HG02759 (cell line): ENCODE results near the gene ARRB1.

Source experiments
- ATAC-seq: cut with Tn5 transposase; IDR thresholded peaks from one replicate; pipeline ENCODE4 v1.9.1; 2021; ENCODE audit warnings: mild to moderate bottlenecking, moderate library complexity; ENCODE audit not compliant: unreplicated experiment

ARRB1 gene

DNA sequence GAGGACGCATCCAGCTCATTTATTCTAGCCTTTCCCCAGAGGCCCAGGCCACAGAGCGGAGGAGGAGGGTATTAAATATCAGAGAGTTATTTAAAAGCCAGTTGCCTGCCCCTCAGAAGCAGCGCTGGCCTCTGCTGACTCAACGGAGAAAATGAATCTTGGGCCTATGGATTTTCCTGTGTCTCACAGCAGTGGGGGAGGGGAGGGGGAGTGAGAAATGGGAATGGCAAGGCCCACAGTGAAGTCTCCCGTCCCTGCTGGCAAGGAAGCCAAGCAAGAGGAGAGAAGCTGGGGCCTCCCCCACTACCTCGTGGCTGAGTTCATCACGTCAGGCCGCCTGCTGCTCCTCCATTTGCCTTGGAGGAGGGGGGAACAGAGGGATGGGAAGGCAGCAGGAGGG is 115.4 kb downstream of the ARRB1 start:
- ATAC-seq = no peak

DNA sequence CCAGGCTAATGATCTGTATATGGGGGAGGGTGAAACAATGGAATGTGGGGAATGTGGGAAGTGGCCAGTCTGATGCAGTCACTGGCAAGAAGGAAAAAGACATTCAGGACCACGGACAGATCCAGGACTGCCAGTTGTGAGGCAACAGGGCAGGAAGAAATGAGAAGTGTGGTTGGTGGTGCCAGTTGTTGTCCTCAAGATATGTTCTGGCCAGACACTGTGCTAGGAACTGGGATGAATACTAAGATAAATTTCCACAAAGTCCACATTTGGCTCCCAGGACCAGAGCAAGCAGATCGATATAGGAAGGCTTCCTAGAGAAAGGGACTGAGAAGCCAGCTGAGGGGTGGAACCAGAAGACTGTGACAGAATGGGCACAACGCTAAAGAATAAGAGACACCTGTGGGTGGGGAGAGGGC is 117.7 kb downstream of the ARRB1 start:
- no peak for ATAC-seq

DNA sequence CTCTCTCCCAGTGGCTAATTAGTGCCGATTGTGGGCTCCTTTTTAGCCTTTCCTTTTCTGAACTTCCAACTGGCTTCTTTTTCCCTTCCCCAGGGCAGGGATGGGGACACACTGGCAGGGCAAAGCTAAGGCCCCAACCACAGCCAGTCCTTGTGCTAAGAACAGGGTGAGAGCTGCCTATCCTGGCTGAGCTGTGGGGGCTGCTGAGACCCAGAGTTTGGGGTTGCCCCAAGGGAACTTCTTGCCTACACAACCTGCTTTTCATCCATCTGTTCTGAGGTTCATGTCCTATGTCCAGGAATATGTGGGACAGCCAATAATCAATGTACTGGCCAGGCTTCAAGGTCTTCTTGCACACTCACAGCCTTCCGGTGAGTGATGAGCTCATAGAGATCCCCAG is 120.8 kb downstream of the ARRB1 start:
- ATAC-seq = no peak

DNA sequence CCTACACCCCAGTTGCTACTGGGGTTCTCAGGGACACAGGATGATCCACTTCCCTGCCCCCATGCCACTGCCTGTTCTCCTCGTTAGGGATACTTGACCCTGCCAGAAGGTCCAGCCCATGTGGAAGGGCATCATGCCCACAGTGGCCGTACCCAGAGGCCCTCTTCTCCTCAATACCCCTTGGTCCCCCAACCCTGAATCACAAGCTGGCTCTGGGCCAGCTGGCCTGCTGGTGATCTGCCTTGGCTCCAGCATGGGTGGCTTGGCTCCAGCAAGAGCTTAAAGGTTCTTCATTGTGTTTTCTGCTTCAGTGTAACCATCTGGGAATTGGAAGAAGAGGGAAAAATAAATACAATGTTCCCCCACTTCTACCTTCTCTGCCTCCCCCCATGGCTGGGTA is 122.0 kb downstream of the ARRB1 start:
- ATAC-seq = no peak

DNA sequence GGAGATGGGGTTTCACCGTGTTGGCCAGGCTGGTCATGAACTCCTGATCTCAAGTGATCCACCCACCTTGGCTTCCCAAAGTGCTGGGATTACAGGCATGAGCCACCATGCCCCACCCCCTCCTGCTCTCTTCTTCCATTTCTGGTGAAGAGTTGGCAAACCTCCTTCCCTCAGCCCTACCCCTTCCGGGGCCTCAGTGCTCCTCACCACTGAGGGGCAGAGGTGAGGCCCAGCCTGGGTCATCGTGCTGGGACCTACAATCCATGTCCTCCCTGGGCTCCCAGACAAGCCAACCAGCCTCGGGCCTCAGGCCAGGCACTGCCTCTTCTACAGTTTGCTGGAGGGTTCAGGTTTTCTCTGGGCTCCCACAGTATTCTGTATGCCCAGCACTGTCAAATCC is 125.7 kb downstream of the ARRB1 start:
- ATAC-seq = no peak

DNA sequence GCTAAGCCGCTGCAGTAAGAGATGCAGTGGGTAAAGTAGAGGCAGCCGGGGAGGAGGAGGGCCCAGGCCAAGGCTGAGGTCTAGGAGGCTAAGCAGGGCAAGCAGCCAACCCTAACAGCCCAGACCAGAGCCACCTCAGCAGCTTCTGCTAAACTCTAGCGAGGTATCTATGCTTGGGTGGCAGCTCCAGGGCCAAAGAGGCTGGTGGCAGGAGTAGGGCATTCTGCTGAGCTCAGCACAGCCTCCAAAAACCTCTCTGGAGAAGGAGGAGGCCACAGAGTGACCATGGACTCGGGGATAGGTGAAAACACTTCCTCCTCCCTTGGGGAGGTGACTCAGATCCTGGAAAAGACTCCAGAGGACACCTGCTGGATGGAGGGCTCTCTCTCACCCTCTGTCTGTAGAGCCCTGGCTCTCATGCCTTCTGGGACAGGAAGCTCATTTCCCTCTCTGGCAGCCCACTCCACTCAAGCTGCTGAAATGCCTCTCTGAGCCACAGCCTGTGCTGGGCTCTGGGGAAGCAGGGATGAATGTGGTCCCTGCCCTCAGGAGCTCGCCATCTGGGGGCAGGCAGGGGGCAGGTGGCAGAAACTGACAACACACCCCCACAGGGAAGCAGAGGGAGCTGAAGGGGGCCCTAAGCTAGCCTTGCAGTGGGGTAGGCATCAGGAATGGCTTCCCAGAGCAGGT is 127.4 kb downstream of the ARRB1 start:
- no peak for ATAC-seq

DNA sequence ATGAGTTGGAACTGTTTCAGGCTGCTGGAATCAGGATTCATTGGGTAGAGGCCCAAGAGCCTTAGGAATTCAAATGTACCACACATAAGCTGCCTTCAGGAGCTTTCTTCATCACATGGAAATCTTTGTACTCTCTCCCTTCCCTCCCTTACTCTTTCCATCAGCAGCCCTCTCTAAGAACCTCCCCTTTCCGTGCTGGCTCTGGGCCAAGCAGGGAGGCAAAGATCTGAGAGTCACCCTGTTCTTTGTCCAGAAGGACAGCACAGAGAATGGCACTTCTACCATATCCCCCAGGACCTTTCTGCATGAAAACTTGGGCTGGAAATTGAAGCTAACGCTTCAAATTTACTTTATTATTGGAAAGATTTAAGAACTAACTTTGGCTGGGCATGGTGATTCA is 131.6 kb downstream of the ARRB1 start:
- ATAC-seq = no peak

DNA sequence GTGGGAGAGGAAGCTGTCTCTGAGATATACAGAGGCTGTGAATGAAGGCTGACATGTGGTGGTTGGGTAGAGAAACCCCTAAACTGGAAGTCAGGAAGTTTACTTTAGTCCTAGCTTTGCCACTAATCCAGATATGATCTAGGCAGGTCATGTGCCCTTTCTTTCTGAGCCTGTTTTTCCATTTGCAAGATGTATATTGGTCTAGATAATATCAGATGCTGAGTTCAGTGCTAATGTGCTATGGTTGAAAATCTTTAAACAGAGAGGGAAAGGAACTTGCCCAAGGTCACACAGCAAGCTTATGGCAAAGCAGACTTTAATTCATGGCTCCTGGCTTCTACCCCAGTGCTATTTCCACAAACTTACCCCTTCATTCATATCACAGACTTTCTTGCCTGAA is 136.6 kb downstream of the ARRB1 start:
- ATAC-seq = no peak

DNA sequence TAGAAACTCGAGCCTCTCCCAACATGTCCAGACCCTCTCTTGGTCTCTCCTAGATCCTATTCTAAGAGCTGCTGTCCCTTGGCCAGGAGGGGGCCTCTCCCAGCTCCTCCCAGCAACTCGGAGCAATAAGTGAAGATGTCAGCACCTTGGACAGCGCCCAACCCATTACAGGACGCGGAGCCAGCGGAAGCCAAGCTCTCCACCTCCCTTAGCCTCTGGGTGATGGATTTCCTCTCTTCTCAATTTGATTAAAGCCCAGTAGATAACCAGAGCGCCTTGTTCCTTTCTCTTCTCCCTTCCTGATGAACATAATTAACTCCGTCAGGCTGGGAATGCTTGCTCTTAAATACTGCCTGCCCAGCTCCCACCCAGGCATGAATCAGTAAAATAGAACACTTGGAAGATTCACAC is 137.0 kb downstream of the ARRB1 start:
- no peak for ATAC-seq
